Left ventricle myocardium inferior (tissue), 1 donor: Measurements from ENCODE around the gene CILP2. TPM values are rescaled to one million over a fixed set of nuclear protein-coding genes. Genes with fewer than 3 reads are reported as not detected.

Experiments
- DNase-seq: peaks from one replicate; pipeline ENCODE4 v3.0.0-alpha.2; 2020
- H3K27ac ChIP-seq: fragments of 200-600 bp; replicated peaks from 2 replicates; pipeline ENCODE4 v1.8.0; 2021
- H3K27me3 ChIP-seq: fragments of 200-600 bp; 2 replicates; pipeline ENCODE4 v1.8.0; 2021; ENCODE audit warnings: low read depth
- H3K36me3 ChIP-seq: fragments of 200-600 bp; 2 replicates; pipeline ENCODE4 v1.8.0; 2021
- H3K4me1 ChIP-seq: fragments of 200-600 bp; 2 replicates; pipeline ENCODE4 v1.8.0; 2021
- H3K4me3 ChIP-seq: fragments of 200-600 bp; 2 replicates; pipeline ENCODE4 v1.8.0; 2021; ENCODE audit warnings: mild to moderate bottlenecking, moderate library complexity
- H3K9me3 ChIP-seq: fragments of 200-600 bp; replicated peaks from 2 replicates; pipeline ENCODE4 v1.8.0; 2021
- CTCF ChIP-seq: fragments of 200-600 bp; IDR thresholded peaks from 2 replicates; pipeline ENCODE4 v1.8.0; 2021; ENCODE audit warnings: antibody characterized with exemption, mild to moderate bottlenecking, borderline replicate concordance
- intact Hi-C: fragments of 100-400 bp; cut with micrococcal nuclease; formaldehyde crosslinking; loops from one replicate; pipeline ENCODE4 v1.11.0; 2022
- total RNA-seq: library from RNA; stranded (reverse); fragmentation: NEBNext Ultra II Directional; extraction: Animal tissue kit (Norgen Biotek cat#: 25700); gene quantifications from one replicate; pipeline ENCODE4 v1.2.1, GENCODE V29; 2021
- donor health status: DM: no; HTN: yes; CAD: no; lungs with severe emphysema.

Gene CILP2
- total RNA-seq, 1 donor from 2014 or later = 0.08 TPM

GRCh38 chr19:19545707-19546106 is 7.6 kb downstream of the CILP2 start:
- no peak for DNase-seq
- H3K36me3 ChIP-seq = no peaks in the 10 kb centered on the region
- H3K27me3 ChIP-seq = peaks cover 96% of the 10 kb centered on the region
- no peak for TF ChIP-seq CTCF
- no peak overlapping the region for H3K27ac ChIP-seq
- H3K4me1 ChIP-seq = peaks cover 36% of the 10 kb centered on the region
- H3K9me3 ChIP-seq = peaks cover under 1% of the 10 kb centered on the region
- intact Hi-C loops = no loop called here
- H3K4me3 ChIP-seq = no peak overlapping the region

GRCh38 chr19:19546751-19547162 is 8.7 kb downstream of the CILP2 start:
- peaks cover 26% of the 10 kb centered on the region for H3K4me1 ChIP-seq
- peaks cover 89% of the 10 kb centered on the region for H3K27me3 ChIP-seq
- no peak for TF ChIP-seq CTCF
- peaks cover 4% of the 10 kb centered on the region for H3K9me3 ChIP-seq
- peak overlapping the region; percentile 11 for H3K4me3 ChIP-seq
- H3K36me3 ChIP-seq = no peaks in the 10 kb centered on the region
- peak overlapping the region; percentile 77 for H3K27ac ChIP-seq
- intact Hi-C loops = no loop called here
- DNase-seq = peak; percentile 63

GRCh38 chr19:19547674-19548336 is 9.7 kb downstream of the CILP2 start:
- H3K27ac ChIP-seq = peak overlapping the region; percentile 77
- peak; percentile 39 for DNase-seq

GRCh38 chr19:19548915-19549759 is 11.1 kb downstream of the CILP2 start:
- Histone ChIP-seq H3K27me3 (peaks cover 65% of the 10 kb centered on the region), H3K36me3 (no peaks in the 10 kb centered on the region), H3K4me1 (peaks cover 26% of the 10 kb centered on the region), H3K4me3 (no peak overlapping the region), H3K27ac (peak overlapping the region; percentile 40), H3K9me3 (peaks cover 4% of the 10 kb centered on the region)
- DNase-seq = no peak
- no peak for TF ChIP-seq CTCF
- intact Hi-C loops = no loop called here

More at GRCh38 chr19:19547674-19548336, 9.7 kb downstream of the CILP2 start:
- Histone ChIP-seq H3K4me1 (peaks cover 26% of the 10 kb centered on the region), H3K36me3 (no peaks in the 10 kb centered on the region), H3K9me3 (peaks cover 4% of the 10 kb centered on the region), H3K4me3 (no peak overlapping the region), H3K27me3 (peaks cover 79% of the 10 kb centered on the region)
- intact Hi-C loops = no loop called here
- TF ChIP-seq CTCF = no peak

- TF ChIP-seq CTCF = no peak
- H3K36me3 ChIP-seq = no peaks in the 10 kb centered on the region
- intact Hi-C loops = no loop called here
Observed at GRCh38 chr19:19549804-19550464, 11.9 kb downstream of the CILP2 start.

More at GRCh38 chr19:19549804-19550464, 11.9 kb downstream of the CILP2 start:
- H3K27me3 ChIP-seq = peaks cover 62% of the 10 kb centered on the region
- no peak for DNase-seq
- no peak overlapping the region for H3K4me3 ChIP-seq
- H3K9me3 ChIP-seq = peaks cover 4% of the 10 kb centered on the region
- peaks cover 26% of the 10 kb centered on the region for H3K4me1 ChIP-seq
- H3K27ac ChIP-seq = peak overlapping the region; percentile 40
